ENCODE data around the gene POLE3. TPM values are rescaled to one million over a fixed set of nuclear protein-coding genes. Genes with fewer than 3 reads are reported as not detected.

POLE3 gene
- 14.6 and 19.1 TPM in 2 replicates for total RNA-seq

GRCh38 chr9:113410207-113410864, at the start of gene POLE3, which contains the start of gene C9orf43:
POLE3 (minus strand) TSS chr9:113410675; CDS start chr9:113410293, 382 bp downstream.
C9orf43 (plus strand) TSS chr9:113410747; CDS start chr9:113413494, 2,747 bp downstream.

GRCh38 chr9:113401027-113401792, 9.3 kb downstream of the POLE3 start, which contains the start of gene ALAD:
ALAD (minus strand) TSS chr9:113401284; CDS start chr9:113393559, 7,725 bp downstream.

GRCh38 chr9:113376634-113377567, 33.6 kb downstream of the POLE3 start, which contains the start of gene HDHD3:
HDHD3 (minus strand) TSS chr9:113376986; CDS start chr9:113374354, 2,632 bp downstream.

Other genes starting within 250 kb of the POLE3 start
- 12.6 and 13.7 TPM in 2 replicates for gene FKBP15, start 189.4 kb downstream of the POLE3 start, total RNA-seq
- gene SLC31A1, start 189.1 kb downstream of the POLE3 start, total RNA-seq = 8.2 and 19.9 TPM in 2 replicates
- gene CDC26, start 135.1 kb downstream of the POLE3 start, total RNA-seq = 47.1 and 64.3 TPM in 2 replicates
- 16.8 and 17.7 TPM in 2 replicates for gene PRPF4, start 135.0 kb downstream of the POLE3 start, total RNA-seq
- gene RNF183, start 107.3 kb downstream of the POLE3 start, total RNA-seq = not detected in 2 replicates
- gene WDR31, start 70.4 kb downstream of the POLE3 start, total RNA-seq = 2.8 and 3.8 TPM in 2 replicates
- not detected in 2 replicates for gene BSPRY, start 61.1 kb downstream of the POLE3 start, total RNA-seq
- 7.2 and 11.2 TPM in 2 replicates for gene HDHD3, start 33.7 kb downstream of the POLE3 start, total RNA-seq
- gene ALAD, start 9.4 kb downstream of the POLE3 start, total RNA-seq = 36.1 and 36.7 TPM in 2 replicates
- gene C9orf43, start 72 bp upstream of the POLE3 start, total RNA-seq = 0.16 and 0.26 TPM in 2 replicates
- 20.8 and 60.0 TPM in 2 replicates for gene RGS3, start 53.1 kb upstream of the POLE3 start, total RNA-seq